Measurements from ENCODE around the gene EEF1A2.
A peak's percentile ranks its signal among the peaks of the same experiment; 100 is the strongest.
"Not testable (repeated sequence)": the region's sequence is repeated elsewhere in the genome, so short reads cannot be mapped to it uniquely, and the experiment has no call there.

Gene EEF1A2

DNA sequence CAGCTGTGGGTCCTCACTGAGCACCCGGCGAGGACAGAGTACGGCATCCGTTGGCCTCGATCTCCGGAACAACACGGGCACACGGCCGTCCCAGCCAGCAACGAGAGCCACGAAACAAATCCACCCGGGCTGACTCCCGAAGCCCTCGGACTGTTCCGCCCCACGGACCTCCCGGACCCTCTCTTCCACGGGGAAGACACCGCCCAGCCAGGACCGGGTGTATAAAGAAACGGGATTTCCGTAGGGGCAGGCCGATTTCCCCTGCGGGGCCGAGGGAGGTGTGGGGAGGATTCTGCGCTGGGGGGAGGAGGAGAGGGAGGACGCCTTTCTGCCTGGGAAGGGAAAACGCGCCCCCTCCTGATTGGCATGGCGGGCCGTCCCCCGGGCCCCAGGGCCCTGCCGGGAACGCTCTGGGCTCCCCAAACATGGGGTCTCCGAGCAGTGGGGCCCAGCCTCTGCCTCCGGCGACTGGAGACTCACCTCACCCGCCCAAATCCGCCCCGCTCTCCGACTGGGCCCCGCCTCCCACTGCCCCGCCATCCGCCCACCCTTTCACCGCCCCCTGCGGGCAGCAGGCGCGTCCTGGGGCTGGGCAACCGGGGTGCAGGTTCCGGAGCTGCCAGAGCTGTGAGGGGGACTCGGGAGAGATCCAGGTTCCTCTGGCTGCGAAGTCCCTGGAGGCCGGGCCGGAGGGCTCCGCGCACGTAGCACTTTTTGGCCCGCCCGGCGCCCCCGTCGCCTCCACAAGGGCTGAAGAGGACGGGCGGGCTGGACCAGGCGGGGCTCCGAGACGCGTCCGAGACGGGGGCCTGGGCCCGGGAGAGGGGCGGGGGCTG, 21.0 kb upstream of the EEF1A2 start:
- peak overlapping the region; percentile 47 for H3K27ac Mint-ChIP-seq
- H3K9me3 Mint-ChIP-seq, result peaks cover 2% of the 10 kb centered on the region
- peaks cover 31% of the 10 kb centered on the region for H3K36me3 Mint-ChIP-seq (ENCODE audit: low read depth)
- peak; percentile 80 for DNase-seq
- H3K4me3 Mint-ChIP-seq, result peak overlapping the region; percentile 72
- peaks cover 11% of the 10 kb centered on the region for H3K4me1 Mint-ChIP-seq (ENCODE audit: low read depth)
- H3K27me3 Mint-ChIP-seq, result no peaks in the 10 kb centered on the region

GRCh38 chr20:63518946-63519667, 20.2 kb upstream of the EEF1A2 start:
- peaks cover 27% of the 10 kb centered on the region for H3K36me3 Mint-ChIP-seq (ENCODE audit: low read depth)
- H3K4me3 Mint-ChIP-seq, result peak overlapping the region; percentile 72
- H3K9me3 Mint-ChIP-seq, result peaks cover 5% of the 10 kb centered on the region
- peaks cover 12% of the 10 kb centered on the region for H3K4me1 Mint-ChIP-seq (ENCODE audit: low read depth)
- H3K27ac Mint-ChIP-seq, result peak overlapping the region; percentile 47
- peaks cover 4% of the 10 kb centered on the region for H3K27me3 Mint-ChIP-seq
- DNase-seq, result peak; percentile 29

DNA sequence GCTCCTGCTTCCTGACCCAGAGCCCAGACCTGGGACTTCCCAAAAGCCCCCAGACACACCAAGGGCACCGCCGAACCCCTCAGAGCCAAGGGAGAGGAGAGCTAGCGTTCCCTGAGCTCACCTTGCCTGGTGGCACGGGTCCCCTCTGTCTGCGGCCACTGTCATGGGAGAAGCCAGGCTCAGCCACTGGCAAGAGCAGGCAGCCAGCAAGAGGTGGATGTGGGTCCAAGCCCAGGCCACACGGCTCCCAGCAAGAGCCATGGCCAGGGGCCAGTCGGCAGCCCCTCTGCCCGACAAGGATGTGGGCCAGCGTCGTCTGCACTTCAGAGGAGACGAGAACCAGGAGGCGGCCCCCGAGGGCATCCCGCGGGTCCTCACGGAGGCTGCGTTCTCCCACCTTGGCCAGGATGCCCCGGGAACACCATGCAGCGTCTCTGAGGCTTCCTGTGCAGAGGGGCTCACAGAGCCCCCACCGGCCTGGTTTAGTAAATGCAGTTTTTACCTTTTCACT, 19.5 kb upstream of the EEF1A2 start:
- Mint-ChIP-seq H3K4me3 (no peak overlapping the region), H3K27me3 (peaks cover 10% of the 10 kb centered on the region), H3K9me3 (peaks cover 5% of the 10 kb centered on the region), H3K4me1 (ENCODE audit: low read depth) (peaks cover 12% of the 10 kb centered on the region), H3K27ac (no peak overlapping the region), H3K36me3 (ENCODE audit: low read depth) (peaks cover 21% of the 10 kb centered on the region)
- no peak for DNase-seq

GRCh38 chr20:63517376-63518309, 18.8 kb upstream of the EEF1A2 start:
- H3K4me3 Mint-ChIP-seq, result no peak overlapping the region
- peaks cover 4% of the 10 kb centered on the region for H3K9me3 Mint-ChIP-seq
- peak; percentile 28 for DNase-seq
- peaks cover 17% of the 10 kb centered on the region for H3K27me3 Mint-ChIP-seq
- peaks cover 11% of the 10 kb centered on the region for H3K4me1 Mint-ChIP-seq (ENCODE audit: low read depth)
- H3K36me3 Mint-ChIP-seq (ENCODE audit: low read depth), result peaks cover 14% of the 10 kb centered on the region
- H3K27ac Mint-ChIP-seq, result no peak overlapping the region

GRCh38 chr20:63514520-63514919, 15.6 kb upstream of the EEF1A2 start:
- not testable (repeated sequence) for H3K36me3 Mint-ChIP-seq (ENCODE audit: low read depth); H3K27ac Mint-ChIP-seq; H3K9me3 Mint-ChIP-seq; DNase-seq; H3K4me3 Mint-ChIP-seq; H3K4me1 Mint-ChIP-seq (ENCODE audit: low read depth)
- peaks cover 35% of the 10 kb centered on the region for H3K27me3 Mint-ChIP-seq

GRCh38 chr20:63513207-63513606, 14.3 kb upstream of the EEF1A2 start:
- Mint-ChIP-seq H3K9me3 (peaks cover 2% of the 10 kb centered on the region), H3K36me3 (ENCODE audit: low read depth) (no peaks in the 10 kb centered on the region), H3K27ac (no peak overlapping the region), H3K27me3 (peaks cover 45% of the 10 kb centered on the region), H3K4me1 (ENCODE audit: low read depth) (peaks cover 2% of the 10 kb centered on the region), H3K4me3 (no peak overlapping the region)
- no peak for DNase-seq

DNA sequence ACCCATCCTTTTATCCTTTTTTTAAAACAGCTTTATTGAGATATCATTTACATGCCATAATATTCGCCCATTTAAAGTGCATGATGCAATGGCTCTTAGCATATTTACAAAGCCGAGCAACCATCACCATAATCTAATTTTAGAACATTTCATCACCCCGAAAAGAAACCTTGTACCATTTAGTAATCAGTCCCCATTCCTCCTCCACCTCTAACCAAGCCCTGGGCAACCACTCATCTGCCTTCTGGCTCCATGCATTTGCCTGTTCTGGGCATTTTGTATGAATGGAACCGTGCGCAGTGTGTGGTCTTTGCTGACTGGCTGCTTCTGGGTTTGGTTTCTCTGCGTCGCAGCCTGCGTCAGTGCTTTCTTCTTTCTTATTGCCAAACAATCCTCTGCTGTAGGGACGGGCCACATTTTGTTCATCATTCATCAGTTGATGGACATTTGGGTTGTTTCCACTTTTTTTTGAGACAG, 10.2 kb upstream of the EEF1A2 start:
- H3K36me3 Mint-ChIP-seq (ENCODE audit: low read depth), result no peaks in the 10 kb centered on the region
- peaks cover 5% of the 10 kb centered on the region for H3K4me1 Mint-ChIP-seq (ENCODE audit: low read depth)
- no peak overlapping the region for H3K27ac Mint-ChIP-seq
- no peak for DNase-seq
- H3K27me3 Mint-ChIP-seq, result peaks cover 62% of the 10 kb centered on the region
- no peak overlapping the region for H3K4me3 Mint-ChIP-seq
- H3K9me3 Mint-ChIP-seq, result peaks cover 4% of the 10 kb centered on the region

- peaks cover 4% of the 10 kb centered on the region for H3K9me3 Mint-ChIP-seq
- peaks cover 59% of the 10 kb centered on the region for H3K27me3 Mint-ChIP-seq
- DNase-seq, result no peak
- no peaks in the 10 kb centered on the region for H3K36me3 Mint-ChIP-seq (ENCODE audit: low read depth)
- no peak overlapping the region for H3K27ac Mint-ChIP-seq
- H3K4me1 Mint-ChIP-seq (ENCODE audit: low read depth), result peaks cover 5% of the 10 kb centered on the region
- H3K4me3 Mint-ChIP-seq, result no peak overlapping the region
Observed at GRCh38 chr20:63508072-63508768, 9.3 kb upstream of the EEF1A2 start.

DNA sequence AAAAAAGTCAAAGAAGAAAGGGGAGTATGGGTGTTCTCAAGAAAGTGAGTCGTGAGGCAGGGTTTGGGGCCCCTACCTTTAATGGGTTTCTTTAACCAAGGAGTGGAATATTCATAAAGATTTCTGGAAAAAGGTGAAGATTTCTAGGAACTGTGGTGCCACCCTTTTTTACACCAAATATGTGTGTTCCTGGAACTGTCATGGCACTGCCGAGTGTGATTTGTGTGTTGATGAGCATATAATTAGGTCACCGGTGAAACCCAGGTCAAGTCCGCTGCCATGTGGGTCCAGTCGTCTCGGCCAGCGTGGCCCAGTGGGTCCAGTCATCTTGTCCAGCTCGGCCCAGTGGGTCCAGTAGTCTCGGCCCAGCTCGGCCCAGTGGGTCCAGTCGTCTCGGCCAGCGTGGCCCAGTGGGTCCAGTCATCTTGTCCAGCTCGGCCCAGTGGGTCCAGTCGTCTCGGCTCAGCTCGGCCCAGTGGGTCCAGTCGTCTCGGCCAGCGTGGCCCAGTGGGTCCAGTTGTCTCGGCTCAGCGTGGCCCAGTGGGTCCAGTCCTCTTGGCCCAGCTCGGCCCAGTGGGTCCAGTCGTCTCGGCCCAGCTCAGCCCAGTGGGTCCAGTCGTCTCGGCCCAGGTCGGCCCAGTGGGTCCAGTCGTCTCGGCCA, 8.3 kb upstream of the EEF1A2 start:
- no peak overlapping the region for H3K4me3 Mint-ChIP-seq
- no peak for DNase-seq
- H3K9me3 Mint-ChIP-seq, result peaks cover 4% of the 10 kb centered on the region
- H3K4me1 Mint-ChIP-seq (ENCODE audit: low read depth), result peaks cover 5% of the 10 kb centered on the region
- no peaks in the 10 kb centered on the region for H3K36me3 Mint-ChIP-seq (ENCODE audit: low read depth)
- H3K27me3 Mint-ChIP-seq, result peaks cover 53% of the 10 kb centered on the region
- no peak overlapping the region for H3K27ac Mint-ChIP-seq

GRCh38 chr20:63505723-63506122, 6.8 kb upstream of the EEF1A2 start:
- no peak for DNase-seq
- Mint-ChIP-seq H3K4me3 (no peak overlapping the region), H3K27ac (no peak overlapping the region), H3K27me3 (peaks cover 49% of the 10 kb centered on the region), H3K36me3 (ENCODE audit: low read depth) (no peaks in the 10 kb centered on the region), H3K9me3 (peaks cover 4% of the 10 kb centered on the region), H3K4me1 (ENCODE audit: low read depth) (peaks cover 5% of the 10 kb centered on the region)

DNA sequence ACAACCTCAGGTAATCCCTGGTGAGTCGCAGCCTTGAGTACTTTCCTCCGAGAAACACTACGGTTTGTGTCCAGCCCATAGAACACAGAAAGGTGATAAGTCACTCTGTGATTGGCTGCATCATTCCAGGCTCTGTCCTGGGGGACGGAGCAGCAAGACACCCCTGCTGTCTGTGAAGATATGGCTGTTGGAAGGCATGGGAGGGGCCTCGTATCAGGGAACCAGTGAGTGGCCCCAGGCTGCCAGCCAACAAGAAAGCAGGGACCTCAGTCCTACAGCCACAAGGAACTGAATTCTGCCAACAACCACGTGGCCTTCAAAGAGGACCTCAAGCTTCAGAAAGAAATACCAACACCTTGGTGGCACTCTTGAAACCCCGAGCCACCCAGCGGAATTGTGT, 6.4 kb upstream of the EEF1A2 start:
- Mint-ChIP-seq H3K27me3 (peaks cover 47% of the 10 kb centered on the region), H3K4me3 (no peak overlapping the region), H3K9me3 (peaks cover 4% of the 10 kb centered on the region)

DNA sequence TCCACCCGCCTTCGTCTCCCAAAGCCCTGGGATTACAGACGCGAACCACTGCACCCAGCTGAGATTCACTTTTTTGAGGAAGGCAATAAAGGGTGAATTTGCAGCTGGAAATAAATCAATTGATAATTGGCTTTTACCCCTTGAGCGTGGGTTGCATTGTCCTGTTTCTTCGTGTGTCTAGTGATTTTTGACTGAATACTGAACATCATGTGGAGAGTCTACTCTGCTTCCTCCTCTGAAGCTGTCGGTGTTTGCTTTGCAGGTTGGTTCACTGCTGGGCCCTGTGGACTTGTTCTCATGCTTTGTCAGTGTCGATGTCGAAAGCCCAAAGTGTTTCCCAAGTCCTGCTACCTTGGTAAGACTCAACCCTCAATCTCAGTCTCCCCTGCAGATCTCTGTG, 5.8 kb upstream of the EEF1A2 start:
- peaks cover 42% of the 10 kb centered on the region for H3K27me3 Mint-ChIP-seq
- peaks cover 5% of the 10 kb centered on the region for H3K4me1 Mint-ChIP-seq (ENCODE audit: low read depth)
- H3K27ac Mint-ChIP-seq, result no peak overlapping the region
- no peak overlapping the region for H3K4me3 Mint-ChIP-seq
- H3K9me3 Mint-ChIP-seq, result peaks cover 4% of the 10 kb centered on the region
- DNase-seq, result no peak
- H3K36me3 Mint-ChIP-seq (ENCODE audit: low read depth), result no peaks in the 10 kb centered on the region

More for the DNA sequence above, 6.4 kb upstream of the EEF1A2 start:
- DNase-seq, result no peak
- H3K27ac Mint-ChIP-seq, result no peak overlapping the region
- H3K4me1 Mint-ChIP-seq (ENCODE audit: low read depth), result peaks cover 5% of the 10 kb centered on the region
- no peaks in the 10 kb centered on the region for H3K36me3 Mint-ChIP-seq (ENCODE audit: low read depth)

DNA sequence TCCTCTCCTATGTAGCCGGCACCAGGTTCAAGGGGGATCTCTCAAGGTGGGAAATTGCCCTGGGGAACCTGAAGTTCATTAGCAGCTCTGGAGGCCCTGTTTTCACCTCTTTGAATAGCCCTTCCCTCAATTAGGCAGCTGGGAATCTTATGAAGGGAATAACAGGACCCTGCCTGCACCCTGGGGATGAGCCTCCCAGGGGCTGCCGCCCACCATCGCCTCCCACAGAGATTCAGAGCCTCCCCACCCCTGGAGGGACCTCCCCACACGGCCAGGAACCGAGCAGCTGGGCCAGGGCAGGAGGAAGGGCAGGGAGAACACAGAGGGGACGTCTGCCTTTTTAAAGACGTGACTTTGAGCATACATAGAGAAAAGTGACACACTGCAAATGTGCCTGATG, 4.6 kb upstream of the EEF1A2 start:
- no peak for DNase-seq
- H3K27ac Mint-ChIP-seq, result no peak overlapping the region
- H3K27me3 Mint-ChIP-seq, result peaks cover 34% of the 10 kb centered on the region
- H3K4me1 Mint-ChIP-seq (ENCODE audit: low read depth), result peaks cover 5% of the 10 kb centered on the region
- H3K9me3 Mint-ChIP-seq, result peaks cover 4% of the 10 kb centered on the region
- H3K36me3 Mint-ChIP-seq (ENCODE audit: low read depth), result no peaks in the 10 kb centered on the region
- no peak overlapping the region for H3K4me3 Mint-ChIP-seq

All from activated T-cell treated with anti-CD3 and anti-CD28 coated beads, Interleukin-2, amount 50 U/mL, for 24 hours (primary cell).